ENCODE data around the gene PDXK. TPM values are rescaled to one million over a fixed set of nuclear protein-coding genes. Genes with fewer than 3 reads are reported as not detected.

The PDXK gene
- total RNA-seq, 1 experiment from 2014 or later: 193 TPM

GRCh38 chr21:43779660-43780059 lies 60.7 kb downstream of the PDXK start:
- DNase-seq (ENCODE audit: low spot score): no peak

- no peak for DNase-seq (ENCODE audit: low spot score)
These were observed 62.9 kb downstream of the PDXK start for GRCh38 chr21:43781846-43782245.

- DNase-seq (ENCODE audit: low spot score): peak; percentile 41
These were observed 63.6 kb downstream of the PDXK start for GRCh38 chr21:43782431-43783097.

GRCh38 chr21:43783098-43783700 lies 64.3 kb downstream of the PDXK start:
- no peak for DNase-seq (ENCODE audit: low spot score)

- no peak for DNase-seq (ENCODE audit: low spot score)
These were observed 66.2 kb downstream of the PDXK start for GRCh38 chr21:43785134-43785533.

GRCh38 chr21:43786300-43786806 lies 67.4 kb downstream of the PDXK start:
- DNase-seq (ENCODE audit: low spot score): no peak

- no peak for DNase-seq (ENCODE audit: low spot score)
These were observed 68.0 kb downstream of the PDXK start for GRCh38 chr21:43786807-43787440.

- DNase-seq (ENCODE audit: low spot score): peak; percentile 82
These were observed 70.5 kb downstream of the PDXK start, which contains the start of gene RRP1 for GRCh38 chr21:43789276-43790009. Gene RRP1 (plus strand): TSS chr21:43789577. CDS start chr21:43789630, 53 bp downstream.

GRCh38 chr21:43790010-43790524 lies 71.1 kb downstream of the PDXK start:
- DNase-seq (ENCODE audit: low spot score): no peak

GRCh38 chr21:43792406-43792805 lies 73.5 kb downstream of the PDXK start:
- DNase-seq (ENCODE audit: low spot score): no peak

- DNase-seq (ENCODE audit: low spot score): no peak
These were observed 74.3 kb downstream of the PDXK start for GRCh38 chr21:43793243-43793642.

- DNase-seq (ENCODE audit: low spot score): no peak
These were observed 75.4 kb downstream of the PDXK start for GRCh38 chr21:43794311-43794710.

- no peak for DNase-seq (ENCODE audit: low spot score)
These were observed 75.9 kb downstream of the PDXK start for GRCh38 chr21:43794857-43795256.

- DNase-seq (ENCODE audit: low spot score): no peak
These were observed 78.5 kb downstream of the PDXK start for GRCh38 chr21:43797415-43797814.

GRCh38 chr21:43797925-43798715 lies 79.2 kb downstream of the PDXK start:
- no peak for DNase-seq (ENCODE audit: low spot score)

- no peak for DNase-seq (ENCODE audit: low spot score)
These were observed 80.4 kb downstream of the PDXK start for GRCh38 chr21:43799301-43799840.

GRCh38 chr21:43800124-43800523 lies 81.2 kb downstream of the PDXK start:
- DNase-seq (ENCODE audit: low spot score): no peak

GRCh38 chr21:43800566-43800965 lies 81.6 kb downstream of the PDXK start:
- DNase-seq (ENCODE audit: low spot score): no peak

- no peak for DNase-seq (ENCODE audit: low spot score)
These were observed 82.3 kb downstream of the PDXK start for GRCh38 chr21:43801006-43801783.

All from HT-29 (cell line).